Gastroesophageal sphincter (tissue), 3 donors: ENCODE data around the gene IBA57.

Source experiments
- EP300 ChIP-seq: sonication (generic); formaldehyde crosslinking; IDR thresholded peaks from one replicate; pipeline ENCODE4 v1.6.1; 2017; ENCODE audit warnings: antibody characterized with exemption, mild to moderate bottlenecking
- TF ChIP-seq, protein P1 (sequence below), 4 experiments: fragments of 200-600 bp in 2 of 4; fragments of 450-650 bp in 2 of 4; sonication (generic) in 1 of 4; IDR thresholded peaks; one replicate each; pipeline ENCODE4 v1.5.1; 2017 to 2019; ENCODE audit warnings: antibody characterized with exemption in 4 of 4, mild to moderate bottlenecking in 2 of 4, moderate library complexity in 2 of 4

DNA sequence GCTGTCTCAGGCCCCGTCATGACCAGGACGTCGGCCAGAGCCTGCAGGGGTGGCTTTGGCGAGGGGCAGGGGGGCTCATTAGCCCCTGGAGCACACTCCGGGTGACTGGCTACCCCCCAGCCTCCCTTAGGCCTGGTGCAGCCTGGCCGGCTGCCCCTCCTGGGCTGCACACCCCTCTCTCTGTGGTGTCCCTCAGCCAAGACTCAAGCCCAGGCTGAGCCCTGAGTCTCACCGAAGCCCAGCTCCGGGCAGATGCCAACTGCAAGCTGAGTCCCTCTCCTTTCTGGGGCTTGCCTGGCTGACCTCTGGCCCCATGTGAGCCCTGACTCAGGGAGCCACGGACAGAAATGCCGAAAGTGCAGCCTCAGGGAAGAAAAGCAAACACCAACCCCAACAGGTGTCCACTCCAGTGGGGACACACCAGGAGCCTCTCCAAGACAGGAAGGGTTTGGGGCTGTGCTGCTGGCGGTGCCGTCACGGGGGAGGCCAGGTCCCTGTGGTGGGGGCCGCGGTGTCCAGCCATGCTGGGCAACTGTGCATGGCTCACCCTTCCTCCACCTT, 5.3 kb upstream of the IBA57 start:
- TF ChIP-seq EP300 = no peak
- TF ChIP-seq, protein P1, sequence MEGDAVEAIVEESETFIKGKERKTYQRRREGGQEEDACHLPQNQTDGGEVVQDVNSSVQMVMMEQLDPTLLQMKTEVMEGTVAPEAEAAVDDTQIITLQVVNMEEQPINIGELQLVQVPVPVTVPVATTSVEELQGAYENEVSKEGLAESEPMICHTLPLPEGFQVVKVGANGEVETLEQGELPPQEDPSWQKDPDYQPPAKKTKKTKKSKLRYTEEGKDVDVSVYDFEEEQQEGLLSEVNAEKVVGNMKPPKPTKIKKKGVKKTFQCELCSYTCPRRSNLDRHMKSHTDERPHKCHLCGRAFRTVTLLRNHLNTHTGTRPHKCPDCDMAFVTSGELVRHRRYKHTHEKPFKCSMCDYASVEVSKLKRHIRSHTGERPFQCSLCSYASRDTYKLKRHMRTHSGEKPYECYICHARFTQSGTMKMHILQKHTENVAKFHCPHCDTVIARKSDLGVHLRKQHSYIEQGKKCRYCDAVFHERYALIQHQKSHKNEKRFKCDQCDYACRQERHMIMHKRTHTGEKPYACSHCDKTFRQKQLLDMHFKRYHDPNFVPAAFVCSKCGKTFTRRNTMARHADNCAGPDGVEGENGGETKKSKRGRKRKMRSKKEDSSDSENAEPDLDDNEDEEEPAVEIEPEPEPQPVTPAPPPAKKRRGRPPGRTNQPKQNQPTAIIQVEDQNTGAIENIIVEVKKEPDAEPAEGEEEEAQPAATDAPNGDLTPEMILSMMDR (IDR thresholded peaks at IDR 0.05) = no peak
